ENCODE data around the gene MTUS2.

Gene MTUS2

DNA sequence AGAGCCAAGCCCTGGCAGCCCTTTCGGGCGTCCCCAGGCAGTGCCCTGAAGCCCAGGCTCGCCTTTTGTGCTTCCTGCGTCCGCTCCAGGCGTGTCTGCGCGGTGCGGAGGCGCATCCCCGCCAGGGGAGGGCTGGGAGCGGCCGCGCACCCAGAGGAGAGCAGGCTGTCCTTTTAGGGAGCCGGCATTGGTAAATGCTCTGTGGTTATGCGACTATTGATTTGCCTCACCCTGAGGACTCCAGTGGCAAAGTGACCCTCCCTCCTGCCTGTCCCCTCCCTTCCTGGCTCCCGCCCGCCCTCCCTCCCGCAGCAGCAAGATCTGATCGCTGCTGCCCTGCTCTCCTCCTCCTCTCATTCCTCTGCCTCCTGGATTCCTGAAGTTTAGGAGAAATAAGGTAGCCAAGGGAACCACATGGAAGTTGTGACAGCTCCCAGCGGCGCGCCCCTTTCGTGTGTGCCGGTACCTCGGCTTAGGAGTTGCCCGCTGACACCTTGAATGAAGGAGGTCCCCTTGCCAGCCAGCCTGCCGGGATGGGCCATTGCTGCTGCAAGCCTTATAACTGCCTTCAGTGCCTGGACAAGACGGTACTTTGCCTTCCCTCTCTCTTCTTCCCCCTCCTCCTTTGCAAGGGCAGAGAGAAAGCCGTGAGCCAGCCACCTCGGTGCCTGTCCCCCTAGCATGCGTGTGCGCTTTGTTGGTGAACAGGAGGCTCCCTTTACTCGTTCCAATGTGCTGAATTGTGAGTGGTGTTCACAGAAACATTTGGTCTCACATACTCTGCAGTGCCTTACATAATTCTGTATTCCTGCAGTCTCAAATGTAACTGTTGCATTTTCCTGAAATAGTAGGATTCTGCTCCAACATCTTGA lies 608.4 kb downstream of the MTUS2 start:
- DNase-seq, result peak; percentile 59

DNA sequence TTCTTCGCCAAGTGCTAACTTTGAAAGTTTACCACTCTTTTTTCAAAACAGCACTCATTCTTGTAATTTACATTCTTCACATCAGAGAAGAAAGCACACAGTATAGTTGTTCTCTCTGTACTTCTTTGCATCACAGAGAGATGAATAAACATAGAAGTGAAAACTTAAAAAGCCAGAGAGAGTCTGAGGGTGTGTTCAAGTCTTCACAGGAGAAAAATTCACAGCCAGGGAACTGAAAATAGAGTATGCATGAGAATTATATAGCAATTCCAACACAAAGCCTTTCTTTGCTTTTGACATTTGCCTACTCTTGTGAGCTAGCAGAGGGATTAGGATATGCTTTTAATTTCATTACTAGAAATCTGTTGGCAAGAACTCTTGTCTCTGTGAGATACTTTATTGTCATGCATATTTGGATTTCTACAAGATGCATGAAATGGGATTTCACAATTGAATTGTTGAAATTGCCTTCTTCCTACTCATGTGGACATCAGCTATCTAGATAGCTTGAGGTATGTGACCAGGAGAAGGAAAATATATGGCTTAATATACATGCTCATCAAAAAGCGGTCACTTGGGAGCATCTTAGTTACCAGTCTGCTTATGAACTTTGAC lies 609.3 kb downstream of the MTUS2 start:
- DNase-seq, result no peak

DNA sequence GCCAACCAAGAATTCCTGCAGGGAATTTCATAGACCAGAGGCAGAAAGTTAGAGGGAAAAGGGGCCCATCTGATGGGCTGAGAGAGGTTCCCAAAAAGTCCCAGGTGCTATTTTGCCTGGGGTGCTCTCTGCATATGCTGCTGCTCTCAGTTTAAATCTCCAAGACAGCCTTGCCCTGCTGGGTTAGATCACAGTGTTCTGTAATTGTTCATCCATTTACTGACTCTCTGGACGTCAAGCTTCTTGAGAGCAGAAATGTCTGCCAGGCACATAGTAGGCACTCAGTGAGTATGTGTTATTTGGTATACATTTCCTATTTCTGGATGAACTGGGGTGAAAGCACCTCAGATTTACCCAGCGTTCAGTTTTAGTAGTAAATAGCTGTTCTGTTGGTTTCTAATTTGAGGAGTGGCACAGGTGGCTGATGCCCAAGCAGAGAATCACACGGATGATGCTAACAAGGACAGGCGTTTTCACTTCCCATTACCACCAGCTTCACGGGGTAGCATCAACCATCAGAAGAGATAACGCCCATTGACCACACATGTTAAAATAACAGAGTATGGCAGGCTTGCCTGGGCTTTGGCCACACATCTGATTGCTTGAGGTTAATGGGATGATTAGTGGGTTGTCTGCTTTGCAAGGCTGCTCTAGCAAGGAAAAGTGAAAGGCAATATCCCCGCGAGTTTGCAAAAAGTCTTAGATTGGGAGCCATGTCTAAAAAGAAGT lies 614.2 kb downstream of the MTUS2 start:
- no peak for DNase-seq

DNA sequence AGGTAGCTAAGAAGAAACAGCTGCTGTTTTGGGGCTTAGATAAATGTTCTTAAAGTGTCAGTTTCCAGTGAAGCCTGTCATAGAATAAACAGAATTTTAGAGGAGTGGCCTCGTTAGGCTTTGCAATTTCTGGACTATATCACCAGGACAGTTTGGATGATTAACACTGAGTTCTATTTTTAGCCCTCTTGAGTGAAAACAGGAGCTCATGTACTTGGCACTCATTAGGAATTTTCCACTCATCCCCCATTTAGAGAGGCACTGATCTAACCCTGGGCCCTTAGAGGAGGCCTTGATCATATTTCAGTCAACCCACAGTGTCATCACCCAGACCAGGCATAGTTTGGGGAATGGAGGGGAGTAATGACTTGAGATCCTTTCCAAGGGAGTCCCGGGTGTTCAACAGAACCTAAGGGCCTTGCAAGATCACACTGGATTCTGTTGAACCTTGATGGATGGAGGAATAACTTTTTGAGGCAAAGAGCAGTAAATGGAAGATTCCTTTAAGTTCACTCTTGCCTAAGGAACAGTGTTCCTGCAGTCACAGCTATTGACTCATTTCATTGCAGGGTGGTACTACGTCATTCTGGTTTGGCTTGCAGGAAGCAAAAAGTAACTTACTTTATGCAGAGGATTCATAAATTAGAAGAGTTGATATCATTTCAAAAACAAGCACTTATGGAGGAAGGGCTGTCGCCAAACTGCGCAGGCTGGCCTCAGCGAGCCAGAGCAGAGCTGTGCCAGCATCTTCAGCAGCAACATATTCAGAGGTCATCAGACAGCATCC lies 615.2 kb downstream of the MTUS2 start:
- DNase-seq, result no peak

DNA sequence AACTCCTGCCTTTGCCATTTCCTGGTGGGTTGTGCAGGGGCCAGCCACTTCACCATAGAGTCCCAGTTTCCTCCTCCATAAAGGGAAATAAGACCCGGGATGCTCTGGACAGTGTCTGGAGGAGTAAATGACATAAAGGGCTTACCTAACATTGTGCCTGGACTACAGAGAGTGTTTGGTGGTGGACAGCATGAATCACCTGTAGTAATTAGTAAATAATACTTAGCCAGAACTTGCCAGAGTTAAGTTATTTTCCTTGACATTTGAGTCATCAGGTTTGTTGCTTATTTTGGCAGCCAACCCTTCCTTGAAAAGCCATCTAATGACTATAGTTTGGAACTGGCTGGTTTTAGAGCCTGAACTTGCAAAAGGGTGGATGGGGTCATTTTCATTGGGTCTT lies 616.2 kb downstream of the MTUS2 start:
- DNase-seq, result no peak

DNA sequence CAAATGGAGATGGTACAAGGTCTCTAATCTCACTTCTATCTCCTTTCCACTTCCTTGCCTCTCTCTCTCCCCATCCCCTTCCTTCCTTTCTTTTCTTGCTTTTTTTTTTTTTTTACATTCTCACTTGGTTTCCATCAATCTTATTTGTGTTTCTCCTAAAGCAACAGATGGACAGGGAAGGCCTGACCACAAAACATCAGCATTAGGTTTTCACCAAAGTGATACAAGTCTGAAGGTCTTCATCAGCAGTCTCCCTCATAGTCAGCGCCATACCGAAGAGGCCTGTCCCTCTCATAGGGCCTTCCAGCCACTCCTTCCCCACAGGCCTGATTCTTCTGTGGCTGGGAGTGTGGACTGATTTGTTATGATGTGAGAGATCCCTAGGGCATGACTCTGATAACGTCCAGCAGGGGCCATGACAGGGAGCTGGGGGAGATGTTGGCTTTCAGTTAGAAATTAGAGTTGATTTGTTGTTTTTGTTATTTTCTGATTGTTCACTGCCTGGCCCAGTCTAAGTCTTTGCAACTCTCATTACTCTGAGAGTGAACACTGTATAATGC lies 616.7 kb downstream of the MTUS2 start:
- DNase-seq, result no peak

DNA sequence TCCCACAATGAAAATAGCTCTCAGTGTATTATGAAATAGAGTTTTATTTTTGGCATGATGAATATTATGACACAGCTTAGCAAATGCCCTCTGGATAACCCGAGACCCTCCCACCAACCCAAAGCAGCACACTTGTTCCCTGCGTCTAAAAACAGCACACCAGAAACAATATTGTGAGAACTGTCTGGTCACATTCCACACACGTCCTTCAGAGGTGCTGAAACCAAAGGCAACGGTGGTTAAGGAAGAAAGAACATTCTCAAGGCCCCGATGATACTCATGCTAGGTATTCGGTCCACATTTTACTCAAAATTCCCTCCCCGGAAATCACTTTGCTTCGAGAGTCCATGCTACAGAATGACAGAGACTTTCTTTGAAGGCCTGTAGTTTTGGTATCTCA lies 618.6 kb downstream of the MTUS2 start:
- no peak for DNase-seq

DNA sequence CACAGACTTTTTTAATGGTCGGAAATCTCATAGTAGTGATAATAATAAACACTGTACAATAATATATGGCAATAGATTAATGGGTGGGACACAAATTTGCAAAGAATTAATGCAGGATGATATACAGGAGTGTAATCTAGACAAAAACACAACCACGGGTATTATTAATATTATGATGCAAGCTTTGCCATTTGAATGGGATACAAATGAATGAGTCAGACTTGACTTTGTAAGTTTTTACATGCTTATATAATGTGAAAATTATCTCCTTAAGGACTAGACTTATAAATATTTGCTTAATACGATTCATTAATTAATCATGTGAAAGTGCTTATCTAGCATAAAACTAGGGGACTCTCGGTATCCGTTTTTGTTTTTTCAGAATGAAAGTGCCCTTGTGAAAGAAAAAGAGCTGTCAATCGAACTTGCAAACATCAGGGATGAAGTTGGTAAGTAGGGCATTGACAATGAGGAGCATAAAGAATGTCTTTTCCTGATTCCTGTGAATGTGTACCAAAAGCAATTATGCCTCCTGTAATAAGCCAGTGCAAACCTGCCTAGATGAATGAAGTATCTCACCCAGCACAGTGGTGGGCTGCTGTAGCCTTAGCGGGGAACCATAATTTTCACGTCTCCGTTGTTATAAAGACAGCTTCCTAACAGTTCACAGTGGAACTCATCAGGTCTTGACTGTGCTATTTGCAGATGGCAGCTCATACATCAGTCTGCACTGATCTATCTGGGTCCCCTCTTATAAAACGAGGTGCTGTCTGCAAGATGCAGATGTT lies 619.7 kb downstream of the MTUS2 start:
- DNase-seq, result no peak

DNA sequence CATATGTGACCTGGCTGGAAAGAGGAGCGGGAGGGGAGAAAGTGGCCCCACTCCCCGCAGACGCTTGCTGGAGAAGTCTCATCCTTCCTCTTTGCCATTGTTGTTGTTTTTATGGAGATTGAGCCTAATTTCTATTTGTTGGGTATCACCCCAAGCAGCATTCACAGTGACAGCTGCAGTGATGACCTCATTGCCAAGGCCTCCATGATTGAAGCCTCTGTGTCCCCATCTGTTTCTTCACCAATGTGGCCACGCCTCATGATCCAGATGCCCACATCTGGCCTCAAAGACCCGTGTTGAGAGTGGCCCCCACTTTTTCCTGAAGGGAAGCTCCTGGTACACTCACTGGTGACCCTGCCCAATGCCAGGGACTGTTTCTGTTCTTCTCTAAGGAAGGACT lies 621.2 kb downstream of the MTUS2 start:
- DNase-seq, result no peak

DNA sequence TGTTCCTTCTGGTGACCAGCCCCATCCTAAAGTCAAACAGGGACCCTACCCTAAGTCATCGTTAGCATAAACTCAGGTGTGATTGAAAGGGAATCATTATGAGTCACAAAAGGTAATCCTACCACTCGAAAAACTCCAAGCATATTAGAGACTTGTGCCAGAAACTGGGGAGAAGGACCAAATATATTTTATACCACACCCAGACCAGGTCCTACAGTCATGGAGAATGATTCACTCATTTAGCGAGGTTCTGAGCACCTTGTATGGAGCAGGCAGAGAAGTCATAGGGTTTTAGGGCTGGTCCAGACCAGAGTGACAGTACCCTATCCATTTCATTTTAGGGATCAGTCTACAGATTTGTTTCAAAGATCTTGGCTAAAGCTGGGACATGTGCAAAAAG lies 625.9 kb downstream of the MTUS2 start:
- no peak for DNase-seq

DNA sequence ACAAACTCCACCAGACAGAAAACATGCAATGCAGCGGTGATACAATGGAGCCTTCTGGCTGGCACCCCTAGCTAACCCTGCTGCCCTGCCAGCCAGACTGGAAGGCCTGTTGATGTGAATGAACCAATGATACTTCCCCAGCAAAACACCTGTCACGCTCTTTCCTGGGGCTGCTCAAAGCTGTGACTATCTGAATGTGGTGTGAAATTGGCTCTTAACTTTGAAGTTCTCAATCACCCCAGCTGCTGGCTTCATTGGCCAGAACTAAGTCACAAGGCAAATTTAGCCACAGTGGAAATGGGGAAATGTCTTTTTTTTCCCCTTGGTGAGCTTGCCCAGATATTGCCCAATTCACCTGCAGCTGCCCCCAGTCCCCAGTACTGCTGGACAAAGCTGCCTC lies 628.0 kb downstream of the MTUS2 start:
- DNase-seq, result no peak

DNA sequence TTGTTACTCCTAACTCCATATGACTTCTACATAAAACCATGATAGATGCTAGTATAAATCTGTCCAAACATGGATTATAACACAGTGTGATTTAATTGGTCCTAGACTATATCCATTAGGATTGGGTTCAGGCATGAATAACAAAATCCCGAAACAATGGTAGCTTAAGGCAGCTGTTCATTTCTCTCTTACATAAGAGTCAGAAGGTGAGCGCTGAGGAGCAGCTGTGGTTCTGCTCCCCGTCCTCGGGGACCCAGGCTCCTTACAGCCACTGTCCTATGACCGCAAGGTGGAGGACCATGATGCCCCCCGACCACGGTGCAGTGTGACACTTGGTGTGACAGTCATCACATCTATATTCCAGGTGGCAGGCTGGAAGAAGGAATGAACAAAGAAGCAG lies 629.6 kb downstream of the MTUS2 start:
- no peak for DNase-seq

DNA sequence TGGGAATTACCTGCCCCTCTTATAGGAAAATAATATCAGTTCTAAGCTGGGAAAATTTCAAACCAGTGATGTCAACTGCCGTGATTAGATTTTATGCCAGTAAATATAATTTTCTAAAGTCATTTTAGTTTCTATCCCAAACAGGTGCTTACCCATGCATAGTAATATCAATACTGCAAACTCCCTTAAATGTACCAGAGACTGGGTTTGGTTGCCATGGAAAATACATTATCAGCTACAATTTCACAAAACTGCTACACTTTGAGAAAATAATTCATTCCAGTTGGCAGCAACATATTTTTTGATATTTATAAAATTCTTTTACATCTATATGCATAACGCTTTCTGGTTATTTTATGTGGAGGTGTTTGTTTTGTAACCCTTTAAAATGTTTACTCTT lies 631.8 kb downstream of the MTUS2 start:
- no peak for DNase-seq

DNA sequence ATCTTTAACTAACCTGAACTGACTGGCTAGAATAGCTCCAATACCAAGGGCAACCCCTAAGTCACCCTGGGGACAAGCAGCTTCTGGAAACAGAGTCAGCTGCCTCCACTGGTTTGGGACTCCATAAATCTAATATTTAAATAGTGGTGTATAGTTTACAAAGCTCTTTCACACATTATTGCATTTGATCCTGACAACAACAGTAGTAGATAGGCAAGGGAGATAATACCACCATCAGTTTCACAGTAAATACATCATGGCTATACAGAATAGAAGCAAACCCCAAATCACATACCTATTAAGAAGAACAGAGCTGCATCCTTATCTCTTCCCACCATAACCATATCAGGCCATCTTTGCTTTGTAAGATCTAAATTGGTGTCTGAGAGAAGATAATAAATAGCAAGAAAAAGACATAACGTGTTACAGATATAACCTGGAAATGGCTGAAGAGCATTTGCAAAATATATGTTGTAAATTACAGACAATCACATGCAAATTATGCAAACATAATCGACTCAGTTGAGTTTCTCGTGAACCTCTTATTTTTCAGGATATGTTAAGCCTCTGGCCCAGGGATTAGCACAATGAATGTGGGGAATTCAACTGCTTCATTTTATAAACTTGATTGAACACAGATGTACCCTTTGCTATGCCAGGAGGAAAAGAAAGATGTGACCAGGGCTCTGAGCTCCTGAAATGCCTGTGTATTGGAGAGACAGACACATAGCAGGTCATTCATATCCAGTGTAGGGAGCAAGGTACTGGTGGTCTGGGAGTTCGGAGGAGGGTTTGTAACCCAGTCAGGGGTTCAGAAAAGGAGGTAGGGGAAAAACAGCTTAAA lies 632.9 kb downstream of the MTUS2 start:
- no peak for DNase-seq

DNA sequence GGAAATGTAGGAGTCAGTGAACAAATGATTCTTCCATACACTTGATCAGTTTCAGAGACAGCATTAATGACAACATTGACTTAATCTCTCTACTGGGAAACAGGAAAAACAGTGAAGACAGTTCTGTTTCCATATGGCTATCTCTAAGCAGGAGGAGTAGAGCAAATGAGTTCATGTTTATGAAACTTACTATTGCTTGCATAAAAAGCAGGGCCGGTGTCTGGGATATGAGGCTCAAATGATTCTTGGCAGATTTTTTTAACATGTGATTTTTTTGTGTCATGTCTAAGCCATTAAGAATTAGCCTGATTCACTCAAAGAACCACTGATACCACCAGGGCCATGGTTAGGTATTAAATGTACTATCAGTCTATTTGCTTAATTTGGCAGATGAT lies 633.5 kb downstream of the MTUS2 start:
- DNase-seq, result no peak

DNA sequence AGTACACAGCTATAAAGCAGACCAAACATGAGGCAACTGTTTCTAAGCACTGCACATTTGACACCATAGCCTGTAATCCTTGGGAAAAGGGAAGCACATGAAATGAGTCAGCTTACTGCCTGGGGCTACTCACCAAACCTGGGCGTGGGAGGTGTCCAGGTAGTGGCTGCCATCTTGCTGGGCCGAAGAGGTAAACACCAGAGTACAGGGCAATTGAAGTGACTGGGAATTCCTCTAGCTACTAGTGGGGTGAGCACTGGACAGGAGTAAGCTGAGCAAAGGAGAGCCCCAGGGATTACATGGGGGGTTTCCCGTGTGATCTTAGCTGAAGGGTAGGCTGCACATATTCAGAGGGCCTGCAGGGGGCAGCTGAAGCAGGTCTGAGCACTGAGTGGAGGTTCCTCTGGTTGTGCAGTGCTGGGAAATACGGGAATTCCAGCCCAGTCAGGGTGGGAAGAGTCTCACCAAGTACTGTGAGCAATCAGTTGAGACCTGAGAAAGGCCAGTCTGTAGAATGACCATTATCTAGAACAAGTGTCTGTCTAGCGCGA lies 634.9 kb downstream of the MTUS2 start:
- DNase-seq, result peak; percentile 32

DNA sequence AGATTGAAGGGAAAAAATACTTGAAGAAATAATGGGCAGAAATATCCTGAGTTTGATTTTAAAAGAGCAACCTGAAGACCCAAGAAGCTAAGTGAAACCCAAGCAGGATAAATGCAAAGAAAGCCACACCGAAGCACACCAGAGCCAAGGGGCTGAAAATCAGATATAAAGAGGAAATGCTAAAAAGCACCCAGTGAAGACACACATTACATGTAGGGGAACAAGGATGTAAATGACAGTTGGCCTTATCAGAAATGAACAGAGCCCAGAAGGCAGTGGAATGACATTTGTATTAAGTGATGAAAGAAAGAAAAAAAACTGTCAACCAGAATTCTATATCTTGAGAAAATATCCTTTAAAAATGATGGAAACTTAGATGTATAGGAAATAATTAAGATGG lies 636.3 kb downstream of the MTUS2 start:
- DNase-seq, result peak; percentile 95

DNA sequence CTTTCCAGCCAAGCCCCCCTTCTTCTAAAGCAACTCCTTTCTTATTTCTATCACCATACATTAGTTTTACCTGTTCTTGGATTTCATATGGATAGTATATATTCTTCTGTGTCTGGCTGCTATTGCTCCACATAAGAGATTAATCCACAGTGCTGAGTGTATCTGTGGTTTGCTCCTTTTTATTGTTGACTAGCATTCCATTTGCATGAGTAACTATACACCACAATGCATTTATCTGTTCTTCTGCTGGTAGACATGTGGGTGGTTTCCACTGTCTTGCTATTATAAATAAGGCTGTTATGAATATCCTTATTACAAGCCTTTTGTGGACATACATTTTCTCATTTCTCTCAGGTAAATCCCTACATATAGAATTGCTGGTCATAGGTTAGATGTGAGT lies 637.2 kb downstream of the MTUS2 start:
- DNase-seq, result peak; percentile 53

DNA sequence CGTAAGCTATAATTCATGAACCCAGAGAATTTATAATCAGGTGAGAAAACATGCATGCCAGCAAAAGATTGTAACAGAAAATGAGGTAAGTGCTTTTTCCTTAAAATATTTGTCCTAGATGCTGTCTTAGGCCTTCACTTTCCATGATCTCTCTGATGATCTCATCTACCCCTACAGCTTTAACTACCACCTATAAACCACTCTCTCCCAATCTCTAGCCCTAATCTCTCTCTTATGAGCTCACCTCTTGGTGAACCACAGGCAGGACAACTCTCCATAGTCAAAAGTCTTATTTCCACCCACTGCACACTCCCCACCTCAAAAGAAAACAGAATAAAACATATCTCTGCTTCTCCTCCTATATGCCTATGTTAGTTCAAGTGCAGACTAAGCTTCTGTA lies 638.3 kb downstream of the MTUS2 start:
- no peak for DNase-seq

DNA sequence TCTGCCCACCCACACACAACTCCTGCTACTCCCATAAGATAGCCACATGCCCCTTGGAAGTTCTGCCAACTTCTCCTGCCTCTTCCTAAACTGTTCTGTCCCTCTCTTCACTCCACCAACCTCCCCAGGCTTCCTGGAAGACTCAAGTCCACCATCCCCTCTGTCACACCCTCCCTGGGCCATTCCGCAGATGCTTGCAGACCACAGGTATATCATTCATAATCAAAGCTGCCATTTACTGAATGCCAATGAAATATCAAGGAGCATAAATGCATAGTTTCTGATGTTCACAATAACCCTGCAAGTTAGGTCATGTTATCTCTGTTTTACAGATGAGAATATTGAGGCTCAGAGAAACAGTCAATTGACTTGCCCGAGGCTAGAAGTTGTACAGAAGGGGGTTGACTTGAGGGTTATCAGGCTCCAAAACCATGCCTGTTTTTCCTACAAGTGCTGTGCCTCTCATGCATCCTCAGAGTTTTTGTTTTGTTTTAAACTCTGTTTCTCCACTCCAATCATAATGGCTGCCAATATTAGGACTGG lies 639.7 kb downstream of the MTUS2 start:
- peak; percentile 88 for DNase-seq
